HepG2 (cell line): Measurements from ENCODE around the gene GSPT1. TPM values are rescaled to one million over a fixed set of nuclear protein-coding genes. Genes with fewer than 3 reads are reported as not detected.

Experiments used
- ATM ChIP-seq: fragments of 450-650 bp; IDR thresholded peaks from 2 replicates; pipeline ENCODE4 v1.7.1; 2017; ENCODE audit warnings: mild to moderate bottlenecking, borderline replicate concordance
- E2F2 ChIP-seq: sonication (generic); formaldehyde crosslinking; IDR thresholded peaks from 2 replicates; pipeline ENCODE4 v1.4.0; 2020; ENCODE audit warnings: missing genetic modification reagents, borderline replicate concordance
- ERF ChIP-seq: IDR thresholded peaks from 2 replicates; pipeline ENCODE4 v1.6.1; 2018; ENCODE audit warnings: missing biosample characterization, missing genetic modification reagents
- HOMEZ ChIP-seq: IDR thresholded peaks from 2 replicates; pipeline ENCODE4 v1.6.1; 2016; ENCODE audit warnings: low read depth
- KMT2B ChIP-seq: IDR thresholded peaks from 2 replicates; pipeline ENCODE4 v1.6.1; 2016; ENCODE audit warnings: missing genetic modification reagents, missing compliant biosample characterization
- MAF1 ChIP-seq: sonication (generic); formaldehyde crosslinking; IDR thresholded peaks from 2 replicates; pipeline ENCODE4 v1.5.0; 2020; ENCODE audit warnings: missing genetic modification reagents, borderline replicate concordance
- MLX ChIP-seq: IDR thresholded peaks from 2 replicates; pipeline ENCODE4 v1.6.1; 2016
- THAP9 ChIP-seq: sonication (generic); formaldehyde crosslinking; IDR thresholded peaks from 2 replicates; pipeline ENCODE4; 2020; ENCODE audit warnings: missing genetic modification reagents, mild to moderate bottlenecking, borderline replicate concordance
- TIGD3 ChIP-seq: sonication (generic); formaldehyde crosslinking; IDR thresholded peaks from 2 replicates; pipeline ENCODE4 v1.5.1; 2020; ENCODE audit warnings: mild to moderate bottlenecking, missing genetic modification reagents, borderline replicate concordance
- ZNF142 ChIP-seq: sonication (generic); formaldehyde crosslinking; IDR thresholded peaks from 2 replicates; pipeline ENCODE4 v1.4.0; 2020; ENCODE audit warnings: missing genetic modification reagents
- ZNF180 ChIP-seq: sonication (generic); formaldehyde crosslinking; IDR thresholded peaks from 2 replicates; pipeline ENCODE4 v1.4.0; 2020; ENCODE audit warnings: low read depth, missing genetic modification reagents, borderline replicate concordance
- ZNF282 ChIP-seq: fragments of 450-650 bp; IDR thresholded peaks from 2 replicates; pipeline ENCODE4 v1.6.1; 2018; ENCODE audit not compliant: partially characterized antibody
- ZSCAN12 ChIP-seq: sonication (generic); formaldehyde crosslinking; IDR thresholded peaks from 2 replicates; pipeline ENCODE4 v1.9.0; 2021; ENCODE audit warnings: mild to moderate bottlenecking, missing genetic modification reagents
- ZSCAN29 ChIP-seq: sonication (generic); formaldehyde crosslinking; conservative IDR thresholded peaks from 2 replicates; pipeline ENCODE4 v1.4.0; 2020; ENCODE audit warnings: mild to moderate bottlenecking, missing genetic modification reagents
- polyA plus RNA-seq, 8 experiments: library from polyadenylated mRNA; depleted of rRNA in 3 of 8; stranded (reverse) in 7 of 8; unstranded in 1 of 8; fragments of >200 nt; fragmentation: Illumina TruSeq in 4 of 8; extraction: Trizol in 4 of 8; gene quantifications; 2 replicates each; pipeline versions ENCODE4 v1.2.1 to v1.2.3, GENCODE V29; 2011 to 2016; ENCODE audit warnings: low read depth in 4 of 8, missing spikeins in 1 of 8, mixed read lengths in 1 of 8; ENCODE audit not compliant: insufficient read depth in 1 of 8
- total RNA-seq, 5 experiments: library from RNA; depleted of rRNA; stranded (reverse); fragments of >200 nt; fragmentation: Illumina TruSeq; extraction: Trizol; gene quantifications; 2 replicates each; pipeline ENCODE4 v1.2.3, GENCODE V29; 2016; ENCODE audit warnings: low read depth in 1 of 5

GSPT1 gene
- total and polyA plus RNA-seq, 2 of the 13 experiments (the other 11 are each of a cell fraction or from before 2014, with no cell fraction given) = 120 to 316 TPM

- TF ChIP-seq ZNF142 (CRISPR knock-in tag) = peak; percentile 92
- peak; percentile 98 for TF ChIP-seq THAP9
- TF ChIP-seq TIGD3 (CRISPR knock-in tag) = peak; percentile 82; the same call in 1 of the 2 replicates
- peak; percentile 6; the same call in 1 of the 2 replicates for TF ChIP-seq HOMEZ (CRISPR knock-in tag)
- TF ChIP-seq ZSCAN29 (CRISPR knock-in tag) = peak; percentile 93
- TF ChIP-seq MAF1 (CRISPR knock-in tag) = 0 out of 2 replicates have a peak, but pooled peaks have one; percentile 51
- no peak for TF ChIP-seq ATM
- no peak; the same call in 1 of the 2 replicates for TF ChIP-seq ZNF180
- peak; percentile 87 for TF ChIP-seq ZSCAN12 (CRISPR knock-in tag)
- peak; percentile 97 for TF ChIP-seq ERF (CRISPR knock-in tag)
- TF ChIP-seq ZNF282 = no peak
- peak; percentile 97 for TF ChIP-seq KMT2B
- no peak for TF ChIP-seq E2F2 (CRISPR knock-in tag)
- peak; percentile 84 for TF ChIP-seq MLX
These were observed 64.3 kb downstream of the GSPT1 start, which contains the start of gene RSL1D1 (continued) for GRCh38 chr16:11851294-11852091.
